Measurements from ENCODE around the gene TMEM151A.

The TMEM151A gene

DNA sequence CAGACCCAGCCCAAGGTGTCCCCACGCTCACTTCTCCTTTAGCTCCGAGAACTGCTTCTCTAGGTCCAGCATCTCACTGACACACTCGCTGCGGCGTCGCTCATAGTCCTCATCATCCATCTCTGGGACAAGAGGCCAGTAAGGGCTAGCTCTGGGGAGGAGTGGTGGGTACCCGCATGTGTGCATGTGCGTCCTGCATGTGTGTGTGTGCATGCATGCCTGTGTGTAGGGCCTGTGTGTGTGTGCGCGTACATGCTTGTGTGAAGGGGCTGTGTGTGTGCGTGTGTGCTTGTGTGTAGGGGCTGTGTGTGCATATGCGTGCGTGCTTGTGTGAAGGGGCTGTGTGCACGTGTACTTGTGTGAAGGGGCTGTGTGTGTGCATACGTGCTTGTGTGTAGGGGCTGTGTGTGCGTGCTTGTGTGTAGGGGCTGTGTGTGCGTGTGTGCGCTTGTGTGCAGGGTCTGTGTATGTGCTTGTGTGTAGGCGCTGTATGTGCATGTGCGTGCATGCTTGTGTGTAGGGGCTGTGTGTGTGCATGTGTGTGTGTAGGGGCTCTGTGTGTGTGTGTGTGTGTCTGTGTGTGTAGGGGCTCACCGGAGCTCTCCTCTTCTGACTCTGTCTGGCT lies 49.9 kb downstream of the TMEM151A start:
- Histone ChIP-seq H3K27ac (ENCODE audit: low read depth, low read length, severe bottlenecking) (no peak overlapping the region), H3K4me1 (ENCODE audit: control insufficient read depth, insufficient read depth, low read length, poor library complexity, severe bottlenecking) (peaks cover 32% of the 10 kb centered on the region), H3K4me3 (ENCODE audit: extremely low read depth, insufficient read depth, low read length, poor library complexity, severe bottlenecking) (no peak overlapping the region), H3K36me3 (ENCODE audit: control insufficient read depth, insufficient read depth, low read length) (peaks cover 61% of the 10 kb centered on the region), H3K9me3 (ENCODE audit: control insufficient read depth, low read length) (no peaks in the 10 kb centered on the region)
- WGBS, 2 experiments (ENCODE audit: insufficient coverage in 2 of 2), result 95 to 97% methylated on average over 9 to 16 of the region's 21 CpGs

GRCh38 chr11:66343176-66343575 lies 51.5 kb downstream of the TMEM151A start:
- no peaks in the 10 kb centered on the region for H3K9me3 ChIP-seq (ENCODE audit: control insufficient read depth, low read length)
- peaks cover 50% of the 10 kb centered on the region for H3K36me3 ChIP-seq (ENCODE audit: control insufficient read depth, insufficient read depth, low read length)
- peaks cover 19% of the 10 kb centered on the region for H3K4me1 ChIP-seq (ENCODE audit: control insufficient read depth, insufficient read depth, low read length, poor library complexity, severe bottlenecking)
- no peak overlapping the region for H3K27ac ChIP-seq (ENCODE audit: low read depth, low read length, severe bottlenecking)
- 95 to 97% methylated on average over 6 to 8 of the region's 8 CpGs for WGBS, 2 experiments (ENCODE audit: insufficient coverage in 2 of 2)
- H3K4me3 ChIP-seq (ENCODE audit: extremely low read depth, insufficient read depth, low read length, poor library complexity, severe bottlenecking), result no peak overlapping the region

DNA sequence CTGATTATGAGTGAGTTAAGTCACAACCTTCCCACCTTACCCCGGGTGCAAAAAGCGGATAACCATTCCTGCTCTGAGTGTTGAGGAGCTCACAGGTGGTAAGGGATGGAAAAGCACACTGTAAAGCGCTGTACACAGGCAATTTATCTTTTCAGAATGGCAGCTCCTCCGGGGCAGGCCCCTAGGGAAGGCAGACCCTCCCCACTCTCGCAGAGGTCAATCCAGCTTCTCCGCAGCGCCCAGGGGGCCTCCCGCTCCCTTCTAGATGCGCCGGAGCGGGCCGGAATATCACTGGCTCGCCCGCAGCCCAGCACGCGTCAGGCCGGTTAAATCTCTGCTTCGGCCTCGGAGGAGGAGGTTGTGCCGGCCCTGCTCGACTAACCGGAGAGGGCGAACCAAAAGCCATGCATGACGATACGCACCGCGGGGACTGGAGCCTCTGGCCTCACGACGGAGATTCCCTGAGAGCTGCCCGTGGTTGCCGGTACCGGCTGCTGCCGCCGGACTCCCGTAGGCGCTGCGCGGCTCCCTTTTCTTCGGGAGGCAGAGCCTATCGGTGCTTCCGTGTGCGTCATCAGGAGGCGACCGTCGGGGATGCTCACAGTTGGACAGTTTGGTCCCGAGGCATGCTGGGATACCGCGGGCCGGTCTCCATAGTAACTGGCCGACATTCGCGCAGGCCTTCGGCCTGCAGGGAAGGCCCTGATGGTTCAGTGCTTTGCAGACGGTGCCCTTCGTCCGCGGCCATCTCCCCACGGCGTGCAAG lies 53.0 kb downstream of the TMEM151A start, which contains the start of gene BRMS1:
Gene BRMS1, minus strand, starts transcription at position 555 of the 766 bp plus-strand sequence. CDS start 2,870 bp downstream, outside the sequence.
- peaks cover 19% of the 10 kb centered on the region for H3K4me1 ChIP-seq (ENCODE audit: control insufficient read depth, insufficient read depth, low read length, poor library complexity, severe bottlenecking)
- peak within 1 kb of the TSS; percentile 97 for H3K4me3 ChIP-seq (ENCODE audit: extremely low read depth, insufficient read depth, low read length, poor library complexity, severe bottlenecking)
- H3K27ac ChIP-seq (ENCODE audit: low read depth, low read length, severe bottlenecking), result peak within 1 kb of the TSS; percentile 77
- H3K9me3 ChIP-seq (ENCODE audit: control insufficient read depth, low read length), result no peaks in the 10 kb centered on the region
- H3K36me3 ChIP-seq (ENCODE audit: control insufficient read depth, insufficient read depth, low read length), result peaks cover 37% of the 10 kb centered on the region
- 0% methylated on average over 52 to 53 of the region's 59 CpGs for WGBS, 2 experiments (ENCODE audit: insufficient coverage in 2 of 2)

DNA sequence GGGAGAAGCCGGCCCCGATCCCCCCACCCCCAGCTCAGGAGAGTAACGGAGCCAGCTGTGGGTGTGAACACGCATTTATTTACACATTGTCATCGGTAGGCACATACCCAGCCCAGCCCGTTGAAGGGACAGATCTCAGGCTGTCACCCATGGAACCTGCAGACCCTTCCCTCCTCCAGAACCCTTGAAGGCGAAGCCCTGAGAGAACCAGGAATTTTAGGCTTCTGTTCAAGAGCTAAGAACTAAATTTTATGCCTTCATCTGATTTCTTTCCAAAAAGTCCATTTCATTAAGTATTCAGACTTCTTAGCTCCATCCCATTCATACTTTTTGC lies 53.6 kb downstream of the TMEM151A start:
- peaks cover 19% of the 10 kb centered on the region for H3K4me1 ChIP-seq (ENCODE audit: control insufficient read depth, insufficient read depth, low read length, poor library complexity, severe bottlenecking)
- peaks cover 31% of the 10 kb centered on the region for H3K36me3 ChIP-seq (ENCODE audit: control insufficient read depth, insufficient read depth, low read length)
- WGBS, 2 experiments (ENCODE audit: insufficient coverage in 2 of 2), result 21 to 34% methylated on average over 6 of the region's 7 CpGs
- peak overlapping the region; percentile 97 for H3K4me3 ChIP-seq (ENCODE audit: extremely low read depth, insufficient read depth, low read length, poor library complexity, severe bottlenecking)
- peak overlapping the region; percentile 72 for H3K27ac ChIP-seq (ENCODE audit: low read depth, low read length, severe bottlenecking)
- no peaks in the 10 kb centered on the region for H3K9me3 ChIP-seq (ENCODE audit: control insufficient read depth, low read length)

Data from mesodermal cell (in vitro differentiated cells).